ENCODE data around the gene SMIM27. TPM values are rescaled to one million over a fixed set of nuclear protein-coding genes. Genes with fewer than 3 reads are reported as not detected.

Gene SMIM27
- total RNA-seq, 1 experiment from 2014 or later: 8.1 TPM

GRCh38 chr9:32525709-32526030, 26.5 kb upstream of the SMIM27 start:
- H3K36me3 ChIP-seq (ENCODE audit: control insufficient read depth in 1 of 2, insufficient read depth in 2 of 2, low read length in 2 of 2): no peaks in the 10 kb centered on the region
- peaks cover 21% of the 10 kb centered on the region for H3K79me2 ChIP-seq (ENCODE audit: insufficient read depth, low read length)
- POLR2A ChIA-PET: interaction anchor here (1.4 kb wide), 1 partner anchor 10 kb away, joined by 5 read pairs; no protein-coding TSS in a partner anchor
- peak overlapping the region; percentile 76 for H3K27ac ChIP-seq (ENCODE audit: low read depth, low read length)
- H3K27me3 ChIP-seq (ENCODE audit: insufficient read depth, low read length): no peaks in the 10 kb centered on the region
- intact Hi-C loops (cut with micrococcal nuclease): loop anchor here (1.0 to 2.0 kb wide), 3 partner anchors 47 to 146 kb away; partner anchors contain the start of genes ACO1 and NDUFB6
- TF ChIP-seq MAX (IDR thresholded peaks at IDR 0.05) (no peak), TCF7L2 (IDR thresholded peaks at IDR 0.05; ENCODE audit: borderline replicate concordance, extremely low read depth, insufficient read depth, insufficient read length) (no peak), YY1 (IDR thresholded peaks at IDR 0.05; ENCODE audit: extremely low read depth, insufficient replicate concordance, low read depth, low read length) (no peak), POLR2AphosphoS5 (IDR thresholded peaks at IDR 0.05; ENCODE audit: low read depth, low read length) (no peak), SP1 (IDR thresholded peaks at IDR 0.05; ENCODE audit: low read depth) (no peak), EZH2 (IDR thresholded peaks at IDR 0.05) (no peak), SRF (IDR thresholded peaks at IDR 0.05; ENCODE audit: low read depth) (no peak), ZBTB33 (IDR thresholded peaks at IDR 0.05; ENCODE audit: extremely low read depth, insufficient replicate concordance, low read length) (no peak), SIN3A (IDR thresholded peaks at IDR 0.05; ENCODE audit: low read depth) (no peak)
- peak overlapping the region; percentile 97 for H3K4me2 ChIP-seq (ENCODE audit: low read length)
- peak overlapping the region; percentile 82 for H2AFZ ChIP-seq (ENCODE audit: low read depth, low read length, poor library complexity, severe bottlenecking)
- H3K9ac ChIP-seq (ENCODE audit: low read length): peak overlapping the region; percentile 78
- no peaks in the 10 kb centered on the region for H3K9me3 ChIP-seq (ENCODE audit: control insufficient read depth in 1 of 2, insufficient read depth in 1 of 2, low read depth in 1 of 2, low read length in 2 of 2)
- DNase-seq (ENCODE audit: low read depth, low spot score) (no peak), ATAC-seq (no peak)
- H3K4me3 ChIP-seq (replicated peaks in 1 of 2; ENCODE audit: low read depth in 1 of 2, low read length in 2 of 2): peak overlapping the region; percentile 76 to 81
- H3K4me1 ChIP-seq (ENCODE audit: control insufficient read depth in 1 of 2, insufficient read depth in 2 of 2, low read length in 2 of 2): peaks cover 11 to 24% of the 10 kb centered on the region in 2 experiments; a peak in 3 of 4 replicates
- BruUV-seq (replicated peaks): no TSS peak
- RAD21 ChIA-PET (ENCODE audit: low non-redundant PET in 1 of 2, low total read pairs in 2 of 2, uncharacterized antibody in 2 of 2, unreplicated experiment in 2 of 2): interaction anchor here (0.9 to 1.5 kb wide), 4 partner anchors 26 to 146 kb away, joined by 3 to 8 read pairs (median 5); partner anchors contain the start of genes ACO1 (in 1 of the 2) and SMIM27 (in 1 of the 2)
- CTCF ChIA-PET: interaction anchor here (0.7 to 3.3 kb wide), 10 partner anchors 18 to 146 kb away, joined by 3 to 62 read pairs (median 6); partner anchors contain the start of genes ACO1 and TOPORS
- no peaks in the 10 kb centered on the region for H3K9me2 ChIP-seq (ENCODE audit: insufficient read depth)
- no peaks in the 10 kb centered on the region for H4K20me1 ChIP-seq (ENCODE audit: insufficient read depth)
